ENCODE results near the gene COL16A1.
A peak's percentile ranks its signal among the peaks of the same experiment; 100 is the strongest.

Gene COL16A1

DNA sequence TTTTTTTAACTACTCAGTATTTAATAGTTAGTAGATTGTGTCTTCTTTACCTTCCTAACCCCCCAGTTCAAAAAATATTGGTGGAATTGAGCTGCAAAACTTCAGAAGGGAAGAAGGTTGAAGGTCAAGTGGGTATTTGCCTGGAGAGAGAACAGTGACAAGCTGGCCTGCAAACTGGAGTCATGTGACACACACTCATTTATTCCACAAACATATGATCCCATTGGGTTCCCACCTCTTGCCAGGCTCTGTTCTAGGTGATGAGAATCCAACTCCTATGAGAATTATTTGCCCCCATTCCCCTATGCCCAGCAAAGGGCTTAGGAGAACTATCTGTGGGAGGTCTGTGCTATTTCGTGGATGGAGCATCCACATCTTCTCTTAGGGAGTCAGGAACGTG lies 55.6 kb downstream of the COL16A1 start:
- DNase-seq (ENCODE audit: low read depth in 3 of 3), result no peak

DNA sequence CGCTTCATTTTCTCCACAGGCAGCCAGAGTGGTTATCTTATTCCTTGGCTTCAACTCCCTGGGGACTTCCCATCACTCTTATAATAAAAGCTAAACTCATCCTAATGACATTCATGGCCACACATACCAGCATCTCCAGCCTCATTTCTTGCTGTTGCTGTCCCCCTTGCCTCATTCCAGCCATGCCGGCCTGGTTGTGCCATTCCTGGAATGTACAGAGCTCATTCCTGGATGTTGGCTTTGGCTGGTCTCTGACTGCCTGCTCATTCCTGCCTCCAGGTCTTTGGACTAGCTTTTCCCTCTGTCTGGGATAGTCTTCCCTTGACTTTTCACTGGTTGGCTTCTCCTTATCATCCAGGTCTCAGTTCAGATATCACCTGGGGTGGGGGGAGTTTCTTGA lies 56.7 kb downstream of the COL16A1 start:
- DNase-seq (ENCODE audit: low read depth in 3 of 3), result no peak

DNA sequence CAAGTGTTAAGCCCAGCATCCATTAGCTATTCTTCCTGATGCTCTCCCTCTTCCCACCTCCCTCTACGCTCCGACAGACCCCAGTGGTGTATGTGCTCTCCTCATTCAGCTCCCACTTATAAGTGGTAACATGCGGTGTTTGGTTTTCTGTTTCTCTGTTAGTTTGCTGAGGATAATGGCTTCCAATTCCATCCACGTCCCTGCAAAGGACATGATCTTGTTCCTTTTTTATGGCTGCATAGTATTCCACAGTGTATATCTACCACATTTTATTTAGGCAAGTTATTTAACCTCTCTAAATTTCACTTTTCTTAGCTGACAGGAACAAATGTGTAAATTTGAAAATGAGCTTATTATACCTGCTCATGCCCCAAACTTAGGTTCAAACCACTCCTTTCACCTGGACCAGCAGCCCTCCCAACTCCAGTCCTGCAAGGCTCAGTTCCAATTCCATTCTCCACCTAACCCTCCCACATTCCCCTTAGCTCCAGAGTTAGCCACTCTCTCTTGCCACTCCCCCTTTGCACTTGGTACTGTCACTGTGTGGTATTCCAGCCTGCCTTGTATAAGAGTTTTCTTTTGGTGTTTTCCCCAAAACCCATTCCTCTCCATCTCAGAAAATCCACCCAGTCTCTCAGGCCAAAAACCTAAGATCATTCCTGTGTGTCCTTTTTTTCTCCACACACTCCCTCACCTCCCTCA lies 57.4 kb downstream of the COL16A1 start:
- DNase-seq (ENCODE audit: low read depth in 3 of 3), result no peak

DNA sequence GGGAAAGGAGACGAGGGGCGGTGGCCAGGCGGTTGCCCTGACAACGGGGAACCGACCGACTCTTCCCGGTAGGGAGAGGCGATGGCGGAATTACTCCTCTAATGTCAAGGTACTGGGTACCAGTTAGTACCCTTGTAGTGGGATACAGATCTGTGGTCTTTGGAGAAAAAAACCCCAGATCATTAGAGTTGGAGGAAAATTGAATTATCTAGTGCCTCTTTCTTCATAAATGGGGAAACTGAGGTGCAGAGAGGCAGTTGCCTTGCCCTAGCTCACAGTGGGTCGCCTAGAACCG lies 58.6 kb downstream of the COL16A1 start:
- no peak for DNase-seq (ENCODE audit: low read depth in 3 of 3)

DNA sequence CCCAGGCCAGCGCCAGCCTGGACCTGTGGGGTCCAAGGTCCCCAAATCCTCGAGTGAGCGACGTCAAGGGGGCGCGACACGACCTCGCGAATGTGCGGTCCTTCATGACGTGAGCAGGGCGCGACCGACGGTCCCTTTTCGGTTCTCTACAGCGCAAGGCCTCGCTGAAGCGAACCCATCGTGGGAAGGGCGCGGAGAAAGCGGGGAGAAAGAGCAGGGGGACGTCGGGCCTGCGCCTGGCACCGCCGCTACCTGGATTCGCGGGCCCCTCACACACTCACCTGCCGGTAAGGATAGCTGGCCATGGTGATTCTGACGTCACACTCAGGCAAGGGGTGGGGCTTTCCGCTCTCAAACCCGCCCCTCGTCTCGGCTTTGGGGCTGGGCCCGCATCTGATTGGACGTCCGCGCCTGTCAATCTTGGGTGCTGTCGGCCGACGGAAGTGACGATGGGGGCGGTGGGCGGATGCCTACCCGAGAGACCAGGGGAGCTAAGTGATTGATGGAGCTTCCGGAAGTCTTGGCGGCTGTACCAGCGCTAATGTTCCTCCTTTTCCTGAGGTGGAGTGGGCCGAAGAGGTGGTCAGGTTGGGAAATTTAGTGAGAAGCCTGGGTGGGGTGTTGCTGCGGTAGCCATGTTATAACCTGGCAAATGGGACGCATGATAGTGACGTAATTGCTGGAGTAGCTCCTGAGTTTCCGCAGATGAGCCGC lies 59.1 kb downstream of the COL16A1 start, which contains the start of gene PEF1:
PEF1 (minus strand) TSS at position 317 of the 714 bp plus-strand sequence; CDS start at position 305, 12 bp downstream.
- DNase-seq (ENCODE audit: low read depth in 3 of 3), result peak; percentile 99

DNA sequence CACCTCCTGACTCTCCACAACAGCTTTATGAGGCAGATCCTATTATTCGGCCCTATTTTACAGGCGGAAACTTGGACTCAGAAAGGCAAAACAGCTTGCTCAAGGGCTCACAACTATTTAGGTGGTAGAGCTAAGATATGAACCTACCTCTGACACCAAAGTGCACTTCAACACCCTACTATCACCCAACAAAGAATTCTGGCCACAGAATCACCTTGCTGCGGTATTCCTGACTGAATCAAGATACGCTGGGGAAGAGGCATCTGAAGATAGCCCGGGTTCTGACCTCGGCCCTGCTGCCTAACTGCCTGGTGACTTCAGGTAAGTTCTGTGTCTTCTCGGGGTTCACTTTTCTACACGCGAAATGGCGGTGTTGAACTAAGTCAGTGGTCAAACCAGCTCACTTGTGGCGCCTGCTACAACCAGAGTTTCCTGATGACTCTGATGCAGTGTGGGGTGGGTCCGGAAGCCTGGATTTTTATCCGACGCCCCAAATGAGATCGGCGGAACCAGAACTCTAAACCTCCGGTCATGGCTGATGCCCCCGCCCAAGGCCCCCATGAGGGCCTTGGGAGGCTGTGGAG lies 59.7 kb downstream of the COL16A1 start:
- DNase-seq (ENCODE audit: low read depth in 3 of 3), result no peak

DNA sequence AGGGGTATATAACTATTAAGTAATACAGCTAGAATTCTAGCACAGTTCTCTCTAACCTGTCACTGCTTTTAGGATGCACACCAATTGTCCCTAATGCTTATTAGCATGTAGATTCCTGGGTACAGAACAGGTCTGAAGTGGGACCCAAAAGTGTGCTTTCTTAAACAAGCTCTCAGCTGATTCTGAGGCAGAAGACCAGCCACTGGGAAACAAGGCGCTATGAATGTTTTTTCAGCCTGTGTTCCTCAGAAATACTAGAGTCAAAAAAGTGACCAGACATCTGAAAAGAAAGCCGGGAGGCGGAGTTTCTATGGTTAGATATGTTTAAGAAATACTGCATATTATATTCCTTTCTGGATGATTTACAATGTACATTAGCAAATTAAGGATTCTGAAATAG lies 60.9 kb downstream of the COL16A1 start:
- DNase-seq (ENCODE audit: low read depth in 3 of 3), result no peak

DNA sequence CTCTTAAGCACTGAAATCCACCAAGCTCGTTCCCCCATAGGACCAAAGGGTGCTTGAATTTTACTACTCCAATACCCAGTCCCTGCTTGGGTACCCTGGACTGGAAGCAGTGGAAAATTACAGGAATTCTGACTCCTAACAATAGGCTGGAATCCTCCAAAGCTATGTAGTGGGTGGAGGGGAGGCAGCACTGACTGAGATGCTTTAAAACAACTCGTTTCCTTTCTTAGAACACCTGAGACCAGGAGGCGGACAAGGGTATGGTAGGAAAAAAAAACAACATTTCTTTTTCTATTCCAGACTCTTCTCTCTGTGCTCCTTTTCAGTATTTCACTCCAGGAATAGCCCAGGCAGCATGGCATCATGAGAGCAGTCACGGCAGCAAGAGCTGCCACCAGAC lies 61.5 kb downstream of the COL16A1 start:
- no peak for DNase-seq (ENCODE audit: low read depth in 3 of 3)

DNA sequence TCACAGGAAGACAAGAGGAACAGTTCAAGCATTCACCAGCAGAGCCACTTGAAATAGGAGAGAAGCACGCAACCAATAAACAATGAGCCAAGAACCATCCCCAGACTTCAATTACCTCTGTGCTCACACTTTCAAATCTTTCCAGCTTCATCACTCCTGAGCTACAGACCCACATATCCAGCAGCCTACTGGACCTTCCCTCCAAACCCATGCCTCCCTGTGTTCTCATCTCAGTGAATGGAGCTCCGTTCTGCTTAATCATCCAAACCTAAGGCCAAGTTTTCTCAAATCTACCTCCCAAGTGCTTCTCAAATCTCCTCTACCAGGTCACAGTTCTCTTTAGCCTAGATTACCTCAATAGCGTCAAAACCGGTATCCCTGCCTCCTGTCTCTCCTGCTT lies 62.9 kb downstream of the COL16A1 start:
- DNase-seq (ENCODE audit: low read depth in 3 of 3), result no peak

DNA sequence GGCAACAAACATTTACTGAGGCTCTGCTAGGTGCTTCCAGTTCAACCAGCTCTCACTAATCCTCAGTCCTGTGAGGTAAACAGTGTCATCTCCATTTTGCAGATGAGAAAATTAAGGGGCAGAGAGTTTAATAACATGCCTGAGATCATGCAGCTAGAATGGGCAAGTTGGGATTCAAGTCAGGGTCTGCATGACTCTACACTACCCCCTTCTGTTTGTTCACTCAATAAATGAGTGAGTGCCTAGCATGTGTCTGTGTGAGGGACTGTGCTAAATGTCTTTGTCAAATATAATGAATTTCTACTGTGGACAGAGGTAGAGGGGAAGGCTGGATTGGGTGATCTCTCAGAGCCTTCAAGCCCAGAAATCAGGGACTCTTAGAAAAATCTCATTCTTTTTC lies 63.6 kb downstream of the COL16A1 start:
- no peak for DNase-seq (ENCODE audit: low read depth in 3 of 3)

DNA sequence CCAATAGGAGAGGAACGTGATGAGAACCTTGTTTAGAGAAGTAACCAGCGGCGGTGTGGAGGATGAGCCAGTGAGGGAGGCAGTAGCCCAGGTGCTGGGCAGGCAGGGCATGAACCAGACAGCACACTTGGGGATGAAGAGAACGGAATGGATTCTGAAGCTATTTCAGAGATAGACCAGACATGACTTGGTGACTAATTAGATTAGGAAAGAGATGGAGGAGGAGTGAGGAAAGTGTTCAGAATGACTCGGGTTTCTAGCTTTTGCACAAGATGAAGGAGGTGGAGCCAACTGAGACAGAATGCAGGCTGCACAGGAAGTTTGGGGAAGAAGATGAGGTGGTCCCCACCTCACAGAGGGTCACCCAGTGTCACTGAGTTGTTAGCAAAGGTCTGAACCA lies 64.3 kb downstream of the COL16A1 start:
- DNase-seq (ENCODE audit: low read depth in 3 of 3), result no peak

DNA sequence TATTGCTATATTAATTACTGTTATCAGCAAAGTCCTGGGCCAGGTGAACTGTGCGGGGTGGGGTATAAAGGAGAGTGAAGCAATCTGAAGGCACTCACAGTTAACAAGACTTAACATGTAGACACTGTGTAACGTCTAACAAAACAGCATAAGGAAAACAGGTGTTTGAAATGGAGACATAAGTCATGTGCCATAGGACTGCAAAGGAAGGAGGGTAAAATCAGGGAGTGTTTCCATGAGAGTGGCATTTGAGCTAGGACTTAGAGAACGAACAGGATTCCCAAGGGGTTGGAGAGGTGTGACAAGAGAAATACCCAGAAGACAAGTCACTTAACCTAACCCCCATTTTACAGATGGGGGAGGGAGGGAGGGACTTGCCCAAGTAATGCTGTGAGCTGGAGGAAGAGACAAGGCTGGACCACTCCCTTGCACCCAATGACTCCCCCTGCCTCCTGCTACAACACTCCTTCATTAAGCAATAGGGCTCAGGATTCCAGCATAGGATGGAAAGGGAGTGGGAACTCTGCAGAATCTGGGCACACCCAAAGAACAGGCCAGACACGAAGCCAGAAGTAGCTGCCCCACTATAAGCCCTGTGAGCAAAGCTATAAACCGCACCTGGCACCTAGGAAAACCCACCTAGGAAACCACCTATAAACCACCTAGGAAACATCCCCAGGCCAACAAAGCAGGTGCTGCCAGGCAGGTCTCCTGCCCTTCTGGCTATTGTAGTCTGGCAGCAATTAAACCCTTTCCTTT lies 65.7 kb downstream of the COL16A1 start:
- DNase-seq (ENCODE audit: low read depth in 3 of 3), result no peak

DNA sequence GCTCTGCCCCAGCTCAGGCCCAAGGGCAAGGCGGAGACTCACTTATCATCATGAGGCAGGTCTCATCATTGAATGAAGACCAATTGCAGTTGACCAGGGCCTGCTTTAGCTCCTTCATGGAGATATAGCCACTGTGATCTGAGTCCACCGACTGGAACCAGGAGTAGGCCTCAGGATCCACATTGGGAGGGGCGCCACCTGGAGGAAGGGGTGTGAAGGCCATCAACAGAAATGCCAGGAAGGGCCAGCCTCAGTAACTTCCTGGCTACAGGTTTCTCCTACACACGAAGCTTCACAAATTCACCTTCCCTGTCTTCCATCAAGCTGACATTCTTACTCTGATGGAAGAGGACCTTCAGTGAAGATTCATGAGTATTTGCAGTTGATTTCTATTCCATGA lies 70.7 kb downstream of the COL16A1 start:
- peak in 1 of 3 experiments; percentile 25 for DNase-seq (ENCODE audit: low read depth in 3 of 3)

DNA sequence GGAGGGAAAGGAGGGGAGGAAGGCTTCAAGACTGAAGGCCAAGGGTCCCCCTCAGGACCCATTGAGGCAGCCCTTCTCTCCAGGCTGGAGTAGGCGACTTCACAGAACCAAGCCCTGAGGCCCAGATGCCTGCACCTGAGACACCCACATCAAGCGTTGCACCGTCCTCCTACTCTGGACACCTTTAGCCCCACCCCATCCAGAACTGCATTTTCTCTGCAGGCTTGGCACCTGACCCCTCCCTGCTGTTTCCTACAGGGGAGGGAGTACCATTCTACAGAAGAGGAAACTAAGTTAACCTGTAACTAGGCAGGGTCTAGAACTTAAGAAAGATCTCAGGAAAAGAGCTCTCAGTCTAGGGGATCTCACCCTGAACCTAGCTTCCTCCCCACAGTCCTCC lies 71.2 kb downstream of the COL16A1 start:
- DNase-seq (ENCODE audit: low read depth in 3 of 3), result no peak

DNA sequence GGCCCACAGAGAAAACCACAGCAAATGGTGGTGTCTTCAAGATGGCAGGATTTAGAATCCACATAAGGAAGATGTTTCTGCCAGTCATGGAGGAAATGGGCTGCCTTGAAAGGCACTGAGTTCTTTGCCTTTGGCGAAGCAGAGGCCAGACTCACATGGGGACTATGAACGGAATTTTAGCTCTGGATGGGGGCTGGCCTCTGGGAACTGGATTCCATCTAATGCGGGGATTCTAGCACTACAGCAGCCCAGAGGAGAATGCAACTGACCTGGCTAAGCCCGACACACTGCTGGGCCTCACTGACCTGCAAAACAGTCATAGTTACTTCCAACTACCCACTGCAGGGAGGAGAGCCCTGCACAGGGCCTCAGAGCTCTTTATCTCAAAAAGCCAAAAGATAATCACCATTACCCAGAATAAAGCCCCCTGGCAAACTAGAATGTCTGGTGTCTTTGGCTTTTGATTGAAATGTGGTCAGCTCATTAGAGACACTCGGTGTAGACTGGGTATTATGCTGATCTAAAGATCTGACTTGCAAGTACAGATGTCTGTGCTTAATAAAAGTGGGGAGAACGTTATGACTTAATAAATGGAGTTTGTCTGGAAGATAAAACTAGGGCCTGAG lies 74.8 kb downstream of the COL16A1 start:
- no peak for DNase-seq (ENCODE audit: low read depth in 3 of 3)

DNA sequence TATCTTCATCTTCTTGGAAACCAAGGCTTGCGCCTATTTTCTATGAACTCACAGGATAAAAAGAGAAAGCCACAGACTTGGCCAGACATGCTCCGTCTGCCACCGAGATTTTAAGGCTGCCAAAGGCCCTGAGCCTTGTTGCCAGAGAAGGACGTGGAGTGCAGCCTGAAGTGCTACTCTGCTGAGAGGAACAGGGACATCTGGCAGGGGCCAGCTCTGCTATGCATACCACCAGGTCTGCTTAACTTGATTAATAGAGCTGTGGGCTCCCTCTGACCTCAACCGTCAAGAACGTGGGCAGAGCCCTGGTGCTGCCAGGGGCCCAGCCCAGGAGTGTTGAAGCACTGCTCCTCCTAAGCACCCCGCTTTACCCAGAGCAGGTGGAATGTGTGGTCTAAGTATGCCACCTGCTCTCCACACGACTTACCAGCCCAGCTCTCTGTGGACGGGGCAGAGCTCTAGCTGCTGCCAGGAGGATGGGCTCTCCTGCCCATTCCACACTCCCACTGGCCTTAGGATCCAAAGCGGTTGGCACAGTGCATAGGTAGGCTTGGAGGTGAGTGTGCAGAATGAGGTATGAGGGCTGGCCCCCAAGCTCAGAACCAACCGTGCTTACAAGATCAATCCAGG lies 75.8 kb downstream of the COL16A1 start:
- no peak for DNase-seq (ENCODE audit: low read depth in 3 of 3)

DNA sequence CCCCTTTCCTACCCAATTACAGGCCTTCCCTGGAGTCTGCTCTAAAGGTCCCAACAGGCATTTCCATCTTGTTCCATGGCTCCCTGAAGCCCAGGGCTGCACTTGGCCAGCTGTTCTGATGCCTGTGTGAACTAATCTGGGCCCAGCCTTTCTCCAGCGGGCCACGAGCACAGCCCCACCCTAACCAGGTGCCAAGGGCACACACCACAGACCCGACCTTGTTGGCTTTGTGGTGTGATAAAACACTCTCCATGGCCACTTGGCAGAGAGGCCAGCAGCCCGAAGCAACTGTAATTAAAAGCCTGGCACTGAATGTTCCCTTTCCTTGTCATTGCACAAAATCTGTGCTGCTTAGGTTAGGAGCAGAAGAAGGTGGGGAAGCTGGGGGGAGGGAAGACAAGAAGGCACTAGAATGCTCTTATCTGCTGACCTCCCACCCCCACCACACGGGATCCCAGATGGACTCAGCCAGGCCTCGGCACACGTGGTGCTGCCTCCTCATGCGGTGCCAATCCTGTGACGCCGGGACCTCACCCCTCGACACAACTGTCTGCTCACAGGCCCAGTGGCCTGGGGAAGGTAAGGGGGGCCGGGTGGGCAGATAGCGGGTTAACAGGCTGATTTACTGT lies 76.4 kb downstream of the COL16A1 start:
- DNase-seq (ENCODE audit: low read depth in 3 of 3), result no peak

DNA sequence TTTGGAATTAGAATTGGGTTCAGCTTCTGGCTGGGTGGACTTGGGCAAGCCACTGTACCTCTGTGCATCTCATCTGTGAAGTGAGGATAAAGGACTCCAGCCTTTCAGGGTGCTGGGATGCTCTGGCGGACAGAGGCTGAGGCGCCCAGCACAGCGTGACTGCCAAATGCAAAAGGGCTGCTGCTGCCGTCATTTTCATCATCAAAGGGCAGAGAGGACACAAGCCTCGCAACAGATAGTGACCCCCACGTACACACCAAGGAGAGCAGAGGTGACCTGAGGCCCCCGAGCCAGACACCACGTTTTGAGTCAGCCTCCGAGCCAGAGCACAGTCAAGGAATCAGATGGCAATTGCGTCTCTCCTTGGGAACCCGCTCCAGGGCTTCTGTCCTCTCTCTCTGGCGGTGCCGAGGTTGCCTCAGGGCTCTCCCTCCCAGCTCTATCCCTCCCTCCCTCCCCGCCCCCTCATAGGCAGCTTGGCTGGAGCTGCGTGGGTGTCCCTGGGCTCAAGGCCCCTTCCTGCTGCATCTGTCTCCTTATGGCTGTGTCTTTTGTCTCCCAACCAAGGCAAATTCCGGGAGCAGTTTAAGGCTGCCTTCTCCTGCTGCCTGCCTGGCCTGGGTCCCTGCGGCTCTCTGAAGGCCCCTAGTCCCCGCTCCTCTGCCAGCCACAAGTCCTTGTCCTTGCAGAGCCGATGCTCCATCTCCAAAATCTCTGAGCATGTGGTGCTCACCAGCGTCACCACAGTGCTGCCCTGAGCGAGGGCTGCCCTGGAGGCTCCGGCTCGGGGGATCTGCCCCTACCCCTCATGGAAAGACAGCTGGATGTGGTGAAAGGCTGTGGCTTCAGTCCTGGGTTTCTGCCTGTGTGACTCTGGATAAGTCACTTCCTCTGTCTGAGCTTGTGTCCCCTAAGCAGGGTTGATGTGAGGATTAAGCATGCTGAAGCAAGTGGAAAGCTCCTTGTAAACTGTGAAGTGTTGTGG lies 77.3 kb downstream of the COL16A1 start:
- no peak for DNase-seq (ENCODE audit: low read depth in 3 of 3)

DNA sequence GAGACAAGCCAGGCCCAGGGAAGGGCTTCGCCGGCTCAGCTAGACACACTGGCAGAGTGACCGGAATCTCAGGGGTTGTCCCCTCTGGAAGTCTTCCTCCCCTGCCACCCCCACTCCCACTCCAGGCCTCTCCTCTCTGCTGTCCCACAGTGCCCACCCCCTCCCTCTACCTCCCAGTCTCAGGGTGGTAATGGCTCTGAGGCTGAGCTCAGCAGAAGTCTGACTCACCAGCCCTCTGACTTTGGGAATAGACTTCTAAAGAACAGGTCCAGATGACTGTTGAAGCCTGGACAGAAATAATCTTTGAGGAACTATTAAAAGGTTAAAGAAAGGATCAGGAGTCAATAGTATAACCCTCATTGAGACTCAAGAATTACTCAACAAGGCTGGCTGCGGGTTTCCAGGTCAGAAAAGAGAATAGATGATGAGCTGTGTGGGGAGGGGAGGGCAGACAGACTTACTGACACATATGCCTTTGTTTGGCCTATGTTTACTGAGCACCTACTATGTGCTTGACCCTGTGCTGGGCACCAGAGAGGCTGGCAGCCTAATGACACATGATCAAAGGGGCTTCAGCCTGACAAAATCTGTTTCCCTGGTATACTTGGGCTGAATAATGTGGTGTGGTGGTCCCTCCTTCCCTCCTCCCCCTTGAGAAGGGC lies 78.1 kb downstream of the COL16A1 start:
- no peak for DNase-seq (ENCODE audit: low read depth in 3 of 3)
